Adipose tissue (tissue), 3 donors: Measurements from ENCODE around the gene TSPO. TPM values are rescaled to one million over a fixed set of nuclear protein-coding genes. Genes with fewer than 3 reads are reported as not detected.
"Not testable (repeated sequence)": the region's sequence is repeated elsewhere in the genome, so short reads cannot be mapped to it uniquely, and the experiment has no call there.

ENCODE experiments used
- H3K27ac ChIP-seq: one replicate; pipeline ENCODE4 v1.5.1; 2013; ENCODE audit warnings: low read depth, low read length
- WGBS, 3 donors: extraction: QIAGEN DNeasy Blood & Tissue Kit; methylation state at CpG; one replicate each; pipeline ENCODE4 v1.1.7; 2013; 5-methylcytosine and 5-hydroxymethylcytosine counted together
- polyA plus RNA-seq, 3 donors: library from polyadenylated mRNA; stranded (reverse); fragments of 200-250 nt; gene quantifications; one replicate each; pipeline ENCODE4 v1.2.3, GENCODE V29; 2013
- donor health status: healthy with polysubstance abuse.
- donor health status: Bipolar disorder and iron deficiency.
- donor health status: healthy.

The TSPO gene
- polyA plus RNA-seq: 100 to 1,000 TPM; 138 to 661 (median 447) TPM

GRCh38 chr22:43151251-43152002, at the start of gene TSPO:
TSS of gene TSPO (plus strand) at chr22:43151559. CDS start at chr22:43159239, 7,680 bp downstream.
- WGBS, 3 donors: 0 to 3% (median 1%) methylated on average over 51 to 75 of the region's 75 CpGs
- peak within 1 kb of the TSS; percentile 65 for H3K27ac ChIP-seq

GRCh38 chr22:43104056-43104625, 47.2 kb upstream of the TSPO start:
- not testable (repeated sequence) for H3K27ac ChIP-seq
- WGBS, 3 donors: 51 to 61% (median 55%) methylated on average over 15 of the region's 15 CpGs

GRCh38 chr22:43104950-43105349, 46.4 kb upstream of the TSPO start:
- WGBS, 3 donors: 95 to 96% (median 96%) methylated on average over 3 of the region's 3 CpGs
- H3K27ac ChIP-seq: not testable (repeated sequence)

- H3K27ac ChIP-seq: no peak overlapping the region
- WGBS, 3 donors: 90 to 92% (median 90%) methylated on average over 7 to 8 of the region's 8 CpGs
These were observed 45.1 kb upstream of the TSPO start for GRCh38 chr22:43106302-43106701.

GRCh38 chr22:43109511-43109910, 41.8 kb upstream of the TSPO start:
- WGBS, 3 donors: 53 to 68% (median 62%) methylated on average over 5 of the region's 5 CpGs
- H3K27ac ChIP-seq: no peak overlapping the region

- H3K27ac ChIP-seq: no peak overlapping the region
- WGBS, 3 donors: 10 to 15% (median 13%) methylated on average over 30 to 32 of the region's 32 CpGs
These were observed 41.4 kb upstream of the TSPO start for GRCh38 chr22:43109921-43110443.

GRCh38 chr22:43110444-43110926, 40.9 kb upstream of the TSPO start, which contains the start of gene BIK:
TSS of gene BIK (plus strand) at chr22:43110750. CDS start at chr22:43124023, 13,273 bp downstream.
- H3K27ac ChIP-seq: no peak within 1 kb of the TSS
- WGBS, 3 donors: 0 to 1% (median 1%) methylated on average over 43 to 49 of the region's 49 CpGs

- H3K27ac ChIP-seq: no peak overlapping the region
- 3 to 4% (median 4%) methylated on average over 60 to 86 of the region's 86 CpGs for WGBS, 3 donors
These were observed 40.3 kb upstream of the TSPO start for GRCh38 chr22:43110927-43111623.

- WGBS, 3 donors: 40 to 44% (median 42%) methylated on average over 13 of the region's 13 CpGs
These were observed 37.7 kb upstream of the TSPO start for GRCh38 chr22:43113526-43114251.

GRCh38 chr22:43114958-43115357, 36.4 kb upstream of the TSPO start:
- WGBS, 3 donors: 16 to 56% (median 45%) methylated on average over 5 of the region's 5 CpGs
- no peak overlapping the region for H3K27ac ChIP-seq

More at GRCh38 chr22:43113526-43114251, 37.7 kb upstream of the TSPO start:
- no peak overlapping the region for H3K27ac ChIP-seq

- H3K27ac ChIP-seq: no peak overlapping the region
- 92 to 96% (median 94%) methylated on average over 7 of the region's 7 CpGs for WGBS, 3 donors
These were observed 34.4 kb upstream of the TSPO start for GRCh38 chr22:43116932-43117331.

- 68 to 79% (median 72%) methylated on average over 21 of the region's 21 CpGs for WGBS, 3 donors
- H3K27ac ChIP-seq: no peak overlapping the region
These were observed 33.1 kb upstream of the TSPO start for GRCh38 chr22:43118024-43118849.

- H3K27ac ChIP-seq: no peak overlapping the region
- 42 to 75% (median 73%) methylated on average over 7 of the region's 7 CpGs for WGBS, 3 donors
These were observed 32.4 kb upstream of the TSPO start for GRCh38 chr22:43118953-43119458.

- no peak overlapping the region for H3K27ac ChIP-seq
- WGBS, 3 donors: 53 to 70% (median 56%) methylated on average over 5 of the region's 5 CpGs
These were observed 24.7 kb upstream of the TSPO start for GRCh38 chr22:43126501-43127165.

GRCh38 chr22:43127166-43127908, 24.0 kb upstream of the TSPO start:
- WGBS, 3 donors: 83 to 92% (median 88%) methylated on average over 17 of the region's 17 CpGs
- H3K27ac ChIP-seq: no peak overlapping the region

GRCh38 chr22:43128116-43128515, 23.2 kb upstream of the TSPO start:
- WGBS, 3 donors: 34 to 65% (median 37%) methylated on average over 13 of the region's 13 CpGs
- H3K27ac ChIP-seq: no peak overlapping the region
